Caco-2 (cell line): ENCODE data around the gene NUP133. TPM values are rescaled to one million over a fixed set of nuclear protein-coding genes. Genes with fewer than 3 reads are reported as not detected.

Experiments
- BruUV-seq: library from RNA; stranded (reverse); fragments of 400-500 nt; replicated peaks from 2 replicates; lab custom pipeline; 2021; lab: Mats Ljungman, UMichigan
- CTCF ChIA-PET: fragments of 300-600 bp; sonication (Branson Sonifier 250); formaldehyde crosslinking; loops from one replicate; lab custom pipeline; 2022; ENCODE audit warnings: antibody characterized with exemption; lab: Charles Lee
- POLR2A ChIA-PET: fragments of 300-600 bp; sonication (Branson Sonifier 250); formaldehyde crosslinking; loops from one replicate; lab custom pipeline; 2022; ENCODE audit warnings: antibody characterized with exemption; lab: Charles Lee
- DNase-seq, 2 experiments: peaks; one replicate each; pipeline versions ENCODE4 v3.0.0 to v3.0.0-alpha.2; 2020 to 2022
- H3K27me3 ChIP-seq: replicated peaks from 2 replicates; pipeline ENCODE4 v1.6.0; 2011; ENCODE audit warnings: low read length; ENCODE audit not compliant: control insufficient read depth, insufficient read depth
- H3K36me3 ChIP-seq: 2 replicates; pipeline ENCODE4 v1.5.1; 2011; ENCODE audit warnings: low read length; ENCODE audit not compliant: control insufficient read depth, insufficient read depth
- H3K4me1 ChIP-seq: fragments of 250-450 bp; sonication (Bioruptor Pico); 2 replicates; pipeline ENCODE4 v1.5.1; 2020; ENCODE audit warnings: mild to moderate bottlenecking
- H3K4me3 ChIP-seq: 2 replicates; pipeline ENCODE4 v1.5.1; 2011; ENCODE audit warnings: low read depth, mild to moderate bottlenecking, control low read depth, low read length
- H3K9me3 ChIP-seq: fragments of 250-450 bp; sonication (Bioruptor Pico); 2 replicates; pipeline ENCODE4 v1.5.1; 2020; ENCODE audit warnings: mild to moderate bottlenecking, moderate library complexity
- H3K27ac Mint-ChIP-seq: one replicate; pipeline ENCODE4 v1.8.0; 2022; ENCODE audit warnings: mixed read lengths; ENCODE audit not compliant: unreplicated experiment
- H3K27me3 Mint-ChIP-seq: one replicate; pipeline ENCODE4 v1.8.0; 2022; ENCODE audit warnings: mixed read lengths; ENCODE audit not compliant: insufficient read depth, unreplicated experiment
- H3K36me3 Mint-ChIP-seq: one replicate; pipeline ENCODE4 v1.8.0; 2022; ENCODE audit warnings: mild to moderate bottlenecking, mixed read lengths; ENCODE audit not compliant: insufficient read depth, unreplicated experiment
- H3K4me1 Mint-ChIP-seq: one replicate; pipeline ENCODE4 v1.8.0; 2022; ENCODE audit warnings: low read depth, mixed read lengths; ENCODE audit not compliant: unreplicated experiment
- H3K4me3 Mint-ChIP-seq: one replicate; pipeline ENCODE4 v1.8.0; 2022; ENCODE audit warnings: mild to moderate bottlenecking, moderate library complexity, mixed read lengths; ENCODE audit not compliant: unreplicated experiment
- H3K9me3 Mint-ChIP-seq: one replicate; pipeline ENCODE4 v1.8.0; 2022; ENCODE audit warnings: mixed read lengths; ENCODE audit not compliant: unreplicated experiment
- intact Hi-C: fragments of 100-400 bp; cut with micrococcal nuclease; formaldehyde crosslinking; loops from one replicate; pipeline ENCODE4 v1.10.0; 2022; ENCODE audit not compliant: unreplicated experiment
- total RNA-seq: library from RNA; stranded (reverse); gene quantifications from 2 replicates; pipeline ENCODE4 v1.2.3, GENCODE V29; 2022
- TF ChIP-seq, protein P1 (sequence below), 2 experiments: fragments of 200-600 bp in 1 of 2; IDR thresholded peaks; 1 replicate in 1 of 2; 2 replicates in 1 of 2; pipeline versions ENCODE4 v1.5.1 to v1.8.0; 2011 to 2022; ENCODE audit warnings: antibody characterized with exemption in 1 of 2, control low read depth in 1 of 2, inconsistent platforms in 1 of 2, low read depth in 1 of 2, low read length in 1 of 2, mild to moderate bottlenecking in 1 of 2, moderate library complexity in 1 of 2; ENCODE audit not compliant: insufficient read depth in 1 of 2, severe bottlenecking in 1 of 2, unreplicated experiment in 1 of 2

Gene NUP133
- total RNA-seq, 1 experiment from 2014 or later = 54.5 TPM

DNA sequence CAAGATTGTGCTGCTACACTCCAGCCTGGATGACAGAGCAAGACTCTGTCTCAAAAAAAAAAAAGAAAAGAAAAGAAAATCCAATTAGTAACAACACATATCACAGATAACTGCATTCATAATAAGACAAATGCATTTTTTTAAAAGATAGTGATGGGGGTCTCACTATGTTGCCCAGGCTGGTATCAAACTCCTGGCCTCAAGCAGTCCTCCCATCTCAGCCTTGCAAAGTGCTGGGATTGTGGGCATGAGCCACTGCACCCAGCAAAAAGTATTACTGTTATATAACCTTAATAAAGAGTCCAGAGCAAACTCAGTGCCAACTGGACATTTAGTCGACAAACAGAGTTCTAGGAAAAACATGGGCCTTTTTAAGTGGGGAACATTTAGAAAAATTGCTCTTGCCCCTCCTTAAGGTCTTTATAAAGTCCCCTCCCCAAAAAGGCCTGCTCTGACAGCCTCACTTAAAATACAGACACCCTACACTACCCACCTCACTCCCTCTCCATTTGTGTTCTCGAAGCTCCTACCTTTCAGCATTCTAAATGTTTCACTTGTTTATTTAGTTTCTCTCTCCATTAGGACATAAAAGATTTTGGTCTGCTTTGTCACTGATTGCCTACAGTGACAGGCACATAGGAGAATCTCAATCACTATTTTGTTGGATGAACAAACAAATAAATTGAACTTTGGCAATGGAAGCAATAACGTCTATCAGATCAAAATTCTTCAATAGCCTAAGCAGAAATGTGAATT is 42.8 kb upstream of the NUP133 start:
- POLR2A ChIA-PET = no interaction called here
- Histone ChIP-seq H3K27me3 (no peaks in the 10 kb centered on the region), H3K36me3 (peaks cover 2% of the 10 kb centered on the region; the same call in 1 of the 2 replicates), H3K4me3 (no peak overlapping the region), H3K9me3 (no peaks in the 10 kb centered on the region), H3K4me1 (no peaks in the 10 kb centered on the region)
- H3K4me1 Mint-ChIP-seq = peaks cover 6% of the 10 kb centered on the region
- TF ChIP-seq, protein P1, sequence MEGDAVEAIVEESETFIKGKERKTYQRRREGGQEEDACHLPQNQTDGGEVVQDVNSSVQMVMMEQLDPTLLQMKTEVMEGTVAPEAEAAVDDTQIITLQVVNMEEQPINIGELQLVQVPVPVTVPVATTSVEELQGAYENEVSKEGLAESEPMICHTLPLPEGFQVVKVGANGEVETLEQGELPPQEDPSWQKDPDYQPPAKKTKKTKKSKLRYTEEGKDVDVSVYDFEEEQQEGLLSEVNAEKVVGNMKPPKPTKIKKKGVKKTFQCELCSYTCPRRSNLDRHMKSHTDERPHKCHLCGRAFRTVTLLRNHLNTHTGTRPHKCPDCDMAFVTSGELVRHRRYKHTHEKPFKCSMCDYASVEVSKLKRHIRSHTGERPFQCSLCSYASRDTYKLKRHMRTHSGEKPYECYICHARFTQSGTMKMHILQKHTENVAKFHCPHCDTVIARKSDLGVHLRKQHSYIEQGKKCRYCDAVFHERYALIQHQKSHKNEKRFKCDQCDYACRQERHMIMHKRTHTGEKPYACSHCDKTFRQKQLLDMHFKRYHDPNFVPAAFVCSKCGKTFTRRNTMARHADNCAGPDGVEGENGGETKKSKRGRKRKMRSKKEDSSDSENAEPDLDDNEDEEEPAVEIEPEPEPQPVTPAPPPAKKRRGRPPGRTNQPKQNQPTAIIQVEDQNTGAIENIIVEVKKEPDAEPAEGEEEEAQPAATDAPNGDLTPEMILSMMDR (IDR thresholded peaks at IDR 0.05; ENCODE audit: insufficient read depth in 1 of 2, low read depth in 1 of 2, low read length in 1 of 2, severe bottlenecking in 1 of 2, unreplicated experiment in 1 of 2) = no peak
- H3K27me3 Mint-ChIP-seq = no peaks in the 10 kb centered on the region
- peaks cover under 1% of the 10 kb centered on the region for H3K36me3 Mint-ChIP-seq
- BruUV-seq = no TSS peak
- H3K4me3 Mint-ChIP-seq = no peak overlapping the region
- intact Hi-C loops = no loop called here
- DNase-seq = no peak
- CTCF ChIA-PET = no interaction called here
- no peak overlapping the region for H3K27ac Mint-ChIP-seq
- H3K9me3 Mint-ChIP-seq = no peaks in the 10 kb centered on the region

DNA sequence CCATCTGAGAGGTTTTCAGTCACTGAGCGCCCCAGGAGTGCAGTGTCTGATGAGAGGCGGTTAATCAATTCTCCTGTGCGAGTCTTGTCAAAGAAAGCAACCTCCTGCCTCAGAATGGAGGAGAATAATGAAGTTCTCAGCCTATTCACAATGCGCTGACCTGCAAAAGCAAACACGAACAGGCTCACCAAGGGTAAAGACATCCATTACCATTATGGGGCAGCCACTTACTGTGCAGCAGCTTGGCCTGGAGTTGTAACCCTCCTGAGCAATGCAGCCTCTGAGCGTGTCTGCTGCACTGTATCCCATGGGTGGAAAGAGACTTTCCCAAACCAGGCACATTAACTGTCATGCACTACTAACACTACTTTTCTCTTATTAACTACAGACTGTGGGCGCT is 39.4 kb upstream of the NUP133 start:
- TF ChIP-seq, protein P1 (IDR thresholded peaks at IDR 0.05; ENCODE audit: insufficient read depth in 1 of 2, low read depth in 1 of 2, low read length in 1 of 2, severe bottlenecking in 1 of 2, unreplicated experiment in 1 of 2) = no peak
- no peaks in the 10 kb centered on the region for H3K4me1 ChIP-seq
- Mint-ChIP-seq H3K27me3 (no peaks in the 10 kb centered on the region), H3K27ac (no peak overlapping the region), H3K9me3 (no peaks in the 10 kb centered on the region), H3K4me3 (no peak overlapping the region), H3K36me3 (peaks cover 27% of the 10 kb centered on the region), H3K4me1 (peaks cover 6% of the 10 kb centered on the region)
- no peaks in the 10 kb centered on the region for H3K27me3 ChIP-seq
- ChIA-PET CTCF (no interaction called here), POLR2A (no interaction called here)
- peaks cover 2% of the 10 kb centered on the region; the same call in 1 of the 2 replicates for H3K36me3 ChIP-seq
- intact Hi-C loops = no loop called here
- DNase-seq = no peak
- H3K4me3 ChIP-seq = no peak overlapping the region
- BruUV-seq = no TSS peak
- no peaks in the 10 kb centered on the region for H3K9me3 ChIP-seq

DNA sequence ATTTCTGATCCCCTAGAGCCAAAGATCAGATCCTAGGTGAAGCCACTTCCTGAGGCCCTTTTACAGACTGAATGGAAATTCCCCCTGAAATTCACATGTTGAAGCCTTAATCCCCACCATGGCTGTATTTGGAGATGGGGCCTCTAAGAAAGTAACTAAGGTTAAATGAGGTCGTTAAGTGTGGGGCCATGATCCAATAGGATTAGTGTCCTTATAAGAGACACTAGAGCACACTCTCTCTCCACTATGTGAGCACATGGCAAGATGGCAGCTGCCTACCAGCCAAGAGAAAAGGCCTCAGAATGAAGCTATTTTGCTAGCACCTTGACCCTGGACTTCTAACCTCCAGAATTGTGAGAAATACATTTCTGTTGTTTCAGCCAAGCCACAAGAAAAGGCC is 36.4 kb upstream of the NUP133 start:
- no peak overlapping the region for H3K4me3 Mint-ChIP-seq
- BruUV-seq = no TSS peak
- no peaks in the 10 kb centered on the region for H3K4me1 ChIP-seq
- TF ChIP-seq, protein P1 (IDR thresholded peaks at IDR 0.05; ENCODE audit: insufficient read depth in 1 of 2, low read depth in 1 of 2, low read length in 1 of 2, severe bottlenecking in 1 of 2, unreplicated experiment in 1 of 2) = no peak
- H3K36me3 Mint-ChIP-seq = peaks cover 46% of the 10 kb centered on the region
- no peaks in the 10 kb centered on the region for H3K27me3 ChIP-seq
- H3K4me3 ChIP-seq = no peak overlapping the region
- H3K4me1 Mint-ChIP-seq = no peaks in the 10 kb centered on the region
- intact Hi-C loops = no loop called here
- no peaks in the 10 kb centered on the region for H3K27me3 Mint-ChIP-seq
- H3K9me3 Mint-ChIP-seq = no peaks in the 10 kb centered on the region
- no peaks in the 10 kb centered on the region for H3K9me3 ChIP-seq
- ChIA-PET POLR2A (no interaction called here), CTCF (no interaction called here)
- no peak for DNase-seq
- no peak overlapping the region for H3K27ac Mint-ChIP-seq
- H3K36me3 ChIP-seq = peaks cover 2% of the 10 kb centered on the region; the same call in 1 of the 2 replicates
